Measurements from ENCODE around the gene LRRN2.

DNA sequence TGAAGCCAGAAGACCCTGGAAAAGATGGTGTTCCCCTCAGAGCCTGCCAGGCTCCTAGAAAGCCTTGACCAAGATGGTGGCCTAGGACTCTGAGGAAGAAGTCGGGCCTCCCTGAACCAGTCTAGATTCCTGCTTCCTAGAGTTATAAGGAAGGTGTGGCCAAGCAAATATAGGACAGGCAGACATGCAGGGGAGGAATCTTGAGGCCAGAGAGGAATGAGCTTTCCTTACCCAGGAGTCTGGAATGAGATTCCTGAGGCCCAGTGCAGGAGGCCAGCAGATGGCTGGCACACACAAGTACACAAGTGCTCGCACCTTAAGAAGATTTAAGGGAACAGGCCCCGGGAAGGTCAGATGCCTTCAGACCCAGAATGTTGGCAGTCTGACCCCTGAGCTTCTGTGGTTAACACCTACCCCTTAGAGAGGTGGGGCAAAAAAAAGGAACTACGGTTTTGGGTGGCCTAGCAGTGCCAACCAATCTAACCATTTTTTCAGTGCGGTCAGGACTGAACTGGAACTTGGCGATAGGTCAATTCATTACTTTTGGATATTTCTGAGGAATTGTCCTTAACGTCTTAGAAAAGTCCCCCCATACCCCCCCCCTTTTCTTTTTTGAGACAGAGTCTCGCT, 96.0 kb downstream of the LRRN2 start:
- TF ChIP-seq, protein P1, sequence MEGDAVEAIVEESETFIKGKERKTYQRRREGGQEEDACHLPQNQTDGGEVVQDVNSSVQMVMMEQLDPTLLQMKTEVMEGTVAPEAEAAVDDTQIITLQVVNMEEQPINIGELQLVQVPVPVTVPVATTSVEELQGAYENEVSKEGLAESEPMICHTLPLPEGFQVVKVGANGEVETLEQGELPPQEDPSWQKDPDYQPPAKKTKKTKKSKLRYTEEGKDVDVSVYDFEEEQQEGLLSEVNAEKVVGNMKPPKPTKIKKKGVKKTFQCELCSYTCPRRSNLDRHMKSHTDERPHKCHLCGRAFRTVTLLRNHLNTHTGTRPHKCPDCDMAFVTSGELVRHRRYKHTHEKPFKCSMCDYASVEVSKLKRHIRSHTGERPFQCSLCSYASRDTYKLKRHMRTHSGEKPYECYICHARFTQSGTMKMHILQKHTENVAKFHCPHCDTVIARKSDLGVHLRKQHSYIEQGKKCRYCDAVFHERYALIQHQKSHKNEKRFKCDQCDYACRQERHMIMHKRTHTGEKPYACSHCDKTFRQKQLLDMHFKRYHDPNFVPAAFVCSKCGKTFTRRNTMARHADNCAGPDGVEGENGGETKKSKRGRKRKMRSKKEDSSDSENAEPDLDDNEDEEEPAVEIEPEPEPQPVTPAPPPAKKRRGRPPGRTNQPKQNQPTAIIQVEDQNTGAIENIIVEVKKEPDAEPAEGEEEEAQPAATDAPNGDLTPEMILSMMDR (conservative IDR thresholded peaks at IDR 0.05) = no peak
- TF ChIP-seq EZH2 (IDR thresholded peaks at IDR 0.05; ENCODE audit: low read depth) = no peak

Data from PC-9 (cell line).